SH-SY5Y (cell line): ENCODE results near the gene P2RX4.

Experiments used
- GATA2 ChIP-seq: IDR thresholded peaks from 2 replicates; pipeline ENCODE4 v1.6.1; 2011; ENCODE audit warnings: mild to moderate bottlenecking, low read depth, low read length
- GATA3 ChIP-seq: IDR thresholded peaks from 2 replicates; pipeline ENCODE4 v1.6.1; 2011; ENCODE audit warnings: low read depth, mild to moderate bottlenecking, low read length, moderate library complexity

DNA sequence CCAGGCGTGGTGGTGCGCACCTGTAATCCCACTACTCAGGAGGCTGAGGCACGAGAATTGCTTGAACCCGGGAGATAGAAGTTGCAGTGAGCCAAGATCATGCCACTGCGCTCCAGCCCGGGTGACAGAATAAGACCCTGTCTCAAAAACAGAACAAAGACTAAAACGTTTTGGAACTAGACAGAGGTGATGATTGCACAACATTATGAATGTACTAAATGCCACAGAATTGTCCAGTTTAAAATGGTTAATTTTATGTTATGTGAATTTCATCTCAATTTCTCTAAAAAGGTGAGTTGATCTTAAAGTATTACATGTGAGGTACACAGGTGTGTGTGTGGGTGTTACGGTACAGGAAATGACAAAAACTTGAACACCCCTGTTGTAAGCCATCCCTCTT lies 16.5 kb downstream of the P2RX4 start:
- TF ChIP-seq GATA3 (no peak), GATA2 (no peak)
